ENCODE results near the gene FRMD8.

Gene FRMD8

DNA sequence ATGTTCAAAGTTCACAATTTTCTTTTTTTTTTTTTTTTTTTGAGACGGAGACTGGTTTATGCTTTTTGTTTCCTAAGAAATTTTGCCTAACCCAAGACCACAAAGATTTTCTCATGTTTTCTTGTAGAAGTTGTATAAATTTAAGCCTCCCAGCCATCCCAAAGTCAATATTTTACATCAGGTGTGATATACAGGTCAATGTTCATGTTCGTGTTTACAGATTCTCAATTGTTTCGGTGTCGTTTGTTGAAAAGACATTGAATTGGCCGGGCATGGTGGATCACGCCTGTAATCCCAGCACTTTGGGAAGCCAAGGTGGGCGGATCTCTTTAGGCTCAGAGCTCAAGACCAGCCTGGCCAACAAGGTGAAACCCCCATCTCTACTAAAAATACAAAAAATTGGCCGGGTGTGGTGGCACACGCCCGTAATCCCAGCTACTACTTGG is 15.4 kb downstream of the FRMD8 start:
- DNase-seq (ENCODE audit: low read depth) = no peak
- TF ChIP-seq, protein P1, sequence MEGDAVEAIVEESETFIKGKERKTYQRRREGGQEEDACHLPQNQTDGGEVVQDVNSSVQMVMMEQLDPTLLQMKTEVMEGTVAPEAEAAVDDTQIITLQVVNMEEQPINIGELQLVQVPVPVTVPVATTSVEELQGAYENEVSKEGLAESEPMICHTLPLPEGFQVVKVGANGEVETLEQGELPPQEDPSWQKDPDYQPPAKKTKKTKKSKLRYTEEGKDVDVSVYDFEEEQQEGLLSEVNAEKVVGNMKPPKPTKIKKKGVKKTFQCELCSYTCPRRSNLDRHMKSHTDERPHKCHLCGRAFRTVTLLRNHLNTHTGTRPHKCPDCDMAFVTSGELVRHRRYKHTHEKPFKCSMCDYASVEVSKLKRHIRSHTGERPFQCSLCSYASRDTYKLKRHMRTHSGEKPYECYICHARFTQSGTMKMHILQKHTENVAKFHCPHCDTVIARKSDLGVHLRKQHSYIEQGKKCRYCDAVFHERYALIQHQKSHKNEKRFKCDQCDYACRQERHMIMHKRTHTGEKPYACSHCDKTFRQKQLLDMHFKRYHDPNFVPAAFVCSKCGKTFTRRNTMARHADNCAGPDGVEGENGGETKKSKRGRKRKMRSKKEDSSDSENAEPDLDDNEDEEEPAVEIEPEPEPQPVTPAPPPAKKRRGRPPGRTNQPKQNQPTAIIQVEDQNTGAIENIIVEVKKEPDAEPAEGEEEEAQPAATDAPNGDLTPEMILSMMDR (IDR thresholded peaks at IDR 0.05; ENCODE audit: low read depth, low read length, missing control alignments) = no peak
- in situ Hi-C loops (cut with HindIII; ENCODE audit: low sequenced_read_pairs) = no loop called here
- H3K4me3 ChIP-seq (ENCODE audit: low read depth, low read length) = no peak overlapping the region

DNA sequence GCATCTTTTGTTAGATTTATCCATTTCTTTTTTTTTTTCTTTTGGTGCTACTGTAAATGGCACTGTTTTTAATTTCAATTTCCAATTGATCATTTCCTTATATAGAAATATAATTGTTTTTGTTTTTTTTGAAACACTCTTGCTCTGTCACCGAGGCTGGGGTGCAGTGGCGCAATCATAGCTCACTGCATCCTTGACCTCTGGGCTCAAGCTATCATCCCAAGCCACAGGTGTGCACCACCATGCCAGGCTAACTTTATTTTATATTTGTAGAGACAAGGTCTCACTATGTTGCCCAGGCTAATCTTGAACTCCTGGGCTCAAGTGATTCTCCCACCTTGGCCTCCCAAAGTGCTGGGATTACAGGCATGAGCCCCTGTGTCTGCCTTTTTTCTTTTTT is 16.4 kb downstream of the FRMD8 start:
- TF ChIP-seq, protein P1 (IDR thresholded peaks at IDR 0.05; ENCODE audit: low read depth, low read length, missing control alignments) = no peak
- in situ Hi-C loops (cut with HindIII; ENCODE audit: low sequenced_read_pairs) = no loop called here
- no peak overlapping the region for H3K4me3 ChIP-seq (ENCODE audit: low read depth, low read length)
- DNase-seq (ENCODE audit: low read depth) = no peak

DNA sequence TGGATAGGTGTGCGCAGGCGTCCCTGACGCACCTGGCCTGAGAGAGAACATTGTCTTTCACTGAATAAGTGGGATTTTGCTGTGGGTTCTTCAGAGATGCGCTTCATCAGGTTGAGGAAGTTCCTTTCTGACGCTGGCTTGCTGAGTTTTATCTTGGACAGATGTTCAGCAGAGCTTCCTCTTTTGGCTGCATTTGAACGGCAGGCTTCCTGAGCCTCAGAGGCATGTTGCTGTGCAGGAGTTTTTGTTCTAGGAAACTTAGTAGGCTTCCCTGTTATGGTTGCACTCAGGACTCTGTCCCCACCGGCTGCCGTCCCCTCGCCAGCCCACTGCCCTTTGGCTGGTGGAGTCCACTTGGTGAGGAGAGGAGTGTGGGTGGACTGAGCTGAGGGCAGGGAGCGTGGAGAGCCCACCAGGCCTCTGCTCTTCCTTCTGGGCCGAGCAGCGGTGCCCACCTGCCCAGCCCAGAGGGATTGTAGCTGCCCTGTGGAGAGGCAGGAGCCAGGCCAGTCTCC is 17.2 kb downstream of the FRMD8 start:
- no peak overlapping the region for H3K4me3 ChIP-seq (ENCODE audit: low read depth, low read length)
- in situ Hi-C loops (cut with HindIII; ENCODE audit: low sequenced_read_pairs) = no loop called here
- DNase-seq (ENCODE audit: low read depth) = no peak
- TF ChIP-seq, protein P1 (IDR thresholded peaks at IDR 0.05; ENCODE audit: low read depth, low read length, missing control alignments) = no peak

DNA sequence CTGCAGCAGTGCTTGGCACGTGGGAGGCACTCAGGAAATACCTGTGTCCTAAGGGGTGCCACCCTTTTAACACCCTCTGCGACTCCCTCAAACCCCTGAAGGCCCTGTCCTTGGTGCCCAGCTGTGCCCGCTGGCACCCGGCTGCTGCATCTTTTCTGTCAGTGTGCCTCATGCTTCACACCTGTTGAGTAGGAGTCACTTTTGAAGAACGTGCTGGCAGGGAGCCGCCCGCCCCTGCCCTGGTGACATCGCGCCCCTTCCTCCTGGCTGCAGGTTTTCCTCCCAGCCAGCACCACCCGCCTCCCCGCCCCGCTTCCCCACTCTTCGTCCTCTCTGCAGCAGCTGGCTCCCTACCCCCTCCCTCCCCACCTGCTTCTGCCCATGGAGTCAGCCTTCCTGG is 17.8 kb downstream of the FRMD8 start:
- in situ Hi-C loops (cut with HindIII; ENCODE audit: low sequenced_read_pairs) = no loop called here

DNA sequence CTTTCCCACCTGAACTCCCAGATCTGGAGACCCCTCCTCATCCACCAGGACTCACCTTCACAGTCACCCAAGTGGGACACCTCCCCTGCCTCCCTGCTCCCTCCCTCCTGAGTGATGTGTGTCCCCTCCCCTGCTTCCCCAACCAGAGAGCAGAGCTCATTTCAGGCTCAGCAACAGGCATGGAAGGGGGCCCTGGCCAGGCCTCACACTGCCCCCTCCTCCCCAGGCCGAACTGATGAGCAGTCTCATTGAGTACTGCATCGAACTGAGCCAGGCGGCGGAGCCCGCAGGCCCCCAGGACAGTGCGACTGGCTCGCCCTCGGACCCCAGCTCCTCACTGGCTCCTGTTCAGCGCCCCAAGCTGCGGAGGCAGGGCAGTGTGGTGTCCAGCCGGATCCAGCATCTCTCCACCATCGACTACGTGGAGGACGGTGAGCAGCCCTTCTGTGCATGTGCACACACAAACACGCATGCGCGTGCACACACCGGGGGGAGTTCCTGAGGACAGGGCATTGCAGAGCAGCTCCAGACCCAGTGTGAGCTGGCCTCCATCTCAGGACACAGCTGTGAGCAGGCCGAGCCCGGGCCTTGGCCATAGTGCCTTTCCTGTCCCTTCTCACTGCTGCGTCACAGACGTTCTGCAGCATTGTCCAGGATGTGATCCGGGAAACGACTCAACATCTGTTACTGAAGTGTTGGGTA is 18.4 kb downstream of the FRMD8 start:
- in situ Hi-C loops (cut with HindIII; ENCODE audit: low sequenced_read_pairs) = no loop called here
- no peak for DNase-seq (ENCODE audit: low read depth)
- TF ChIP-seq, protein P1 (IDR thresholded peaks at IDR 0.05; ENCODE audit: low read depth, low read length, missing control alignments) = no peak
- H3K4me3 ChIP-seq (ENCODE audit: low read depth, low read length) = no peak overlapping the region

More for the DNA sequence above, 17.8 kb downstream of the FRMD8 start:
- TF ChIP-seq, protein P1 (IDR thresholded peaks at IDR 0.05; ENCODE audit: low read depth, low read length, missing control alignments) = no peak
- DNase-seq (ENCODE audit: low read depth) = no peak
- no peak overlapping the region for H3K4me3 ChIP-seq (ENCODE audit: low read depth, low read length)

DNA sequence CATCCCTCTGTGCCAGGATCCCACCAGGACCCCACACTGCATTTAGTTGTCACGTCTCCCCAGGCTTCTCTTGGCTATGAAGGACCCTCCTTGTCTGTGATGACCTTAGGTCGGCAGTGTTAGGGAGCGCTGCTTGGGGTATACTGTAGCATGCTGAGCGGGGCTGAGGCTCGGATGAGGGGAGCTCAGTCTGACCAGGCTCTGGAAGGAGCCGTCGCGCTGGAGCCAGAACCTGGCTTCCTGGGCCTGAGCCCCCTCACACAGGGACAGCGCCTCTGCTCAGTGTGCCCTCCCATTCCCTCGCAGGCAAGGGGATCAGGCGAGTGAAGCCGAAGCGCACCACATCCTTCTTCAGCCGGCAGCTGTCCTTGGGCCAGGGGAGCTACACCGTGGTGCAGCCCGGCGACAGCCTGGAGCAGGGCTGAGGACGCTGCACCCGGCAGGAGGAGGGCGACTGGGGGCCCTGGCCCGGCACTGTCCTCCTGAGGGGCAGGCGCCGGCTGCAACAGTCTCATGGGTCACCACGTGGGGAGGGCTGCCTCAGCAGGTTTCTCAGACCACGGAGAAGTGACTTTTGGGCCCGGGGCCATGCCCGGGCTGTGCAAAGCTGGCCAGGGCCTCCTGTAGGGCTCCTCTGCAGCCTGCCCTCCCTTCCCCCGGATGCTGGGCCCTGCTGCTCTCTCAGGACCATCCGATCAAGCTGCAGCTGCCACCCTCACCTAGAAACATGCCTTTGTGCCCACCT is 24.7 kb downstream of the FRMD8 start:
- in situ Hi-C loops (cut with HindIII; ENCODE audit: low sequenced_read_pairs) = no loop called here
- no peak overlapping the region for H3K4me3 ChIP-seq (ENCODE audit: low read depth, low read length)
- TF ChIP-seq, protein P1 (IDR thresholded peaks at IDR 0.05; ENCODE audit: low read depth, low read length, missing control alignments) = no peak
- no peak for DNase-seq (ENCODE audit: low read depth)
